ENCODE results near the gene LZTR1.
"Not testable (repeated sequence)": the region's sequence is repeated elsewhere in the genome, so short reads cannot be mapped to it uniquely, and the experiment has no call there.

LZTR1 gene

GRCh38 chr22:21034989-21035388 lies 52.9 kb downstream of the LZTR1 start:
- Histone ChIP-seq H4K20me1 (ENCODE audit: insufficient read depth) (no peaks in the 10 kb centered on the region), H3K9ac (no peak overlapping the region), H3K36me3 (ENCODE audit: insufficient read depth) (no peaks in the 10 kb centered on the region), H3K27me3 (ENCODE audit: insufficient read depth, low read depth) (no peaks in the 10 kb centered on the region; the same call in 1 of the 2 replicates), H3K27ac (no peak overlapping the region), H3K4me3 (IDR thresholded peaks at IDR 0.05; ENCODE audit: insufficient read depth, low read depth, low read length) (no peak overlapping the region), H3K4me2 (no peak overlapping the region), H3K4me1 (ENCODE audit: low read depth, poor library complexity, severe bottlenecking) (no peaks in the 10 kb centered on the region), H2AFZ (ENCODE audit: low read depth) (no peak overlapping the region), H3K79me2 (ENCODE audit: insufficient read depth, low read depth) (no peaks in the 10 kb centered on the region)
- TF ChIP-seq, protein P1, sequence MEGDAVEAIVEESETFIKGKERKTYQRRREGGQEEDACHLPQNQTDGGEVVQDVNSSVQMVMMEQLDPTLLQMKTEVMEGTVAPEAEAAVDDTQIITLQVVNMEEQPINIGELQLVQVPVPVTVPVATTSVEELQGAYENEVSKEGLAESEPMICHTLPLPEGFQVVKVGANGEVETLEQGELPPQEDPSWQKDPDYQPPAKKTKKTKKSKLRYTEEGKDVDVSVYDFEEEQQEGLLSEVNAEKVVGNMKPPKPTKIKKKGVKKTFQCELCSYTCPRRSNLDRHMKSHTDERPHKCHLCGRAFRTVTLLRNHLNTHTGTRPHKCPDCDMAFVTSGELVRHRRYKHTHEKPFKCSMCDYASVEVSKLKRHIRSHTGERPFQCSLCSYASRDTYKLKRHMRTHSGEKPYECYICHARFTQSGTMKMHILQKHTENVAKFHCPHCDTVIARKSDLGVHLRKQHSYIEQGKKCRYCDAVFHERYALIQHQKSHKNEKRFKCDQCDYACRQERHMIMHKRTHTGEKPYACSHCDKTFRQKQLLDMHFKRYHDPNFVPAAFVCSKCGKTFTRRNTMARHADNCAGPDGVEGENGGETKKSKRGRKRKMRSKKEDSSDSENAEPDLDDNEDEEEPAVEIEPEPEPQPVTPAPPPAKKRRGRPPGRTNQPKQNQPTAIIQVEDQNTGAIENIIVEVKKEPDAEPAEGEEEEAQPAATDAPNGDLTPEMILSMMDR (conservative IDR thresholded peaks at IDR 0.05; ENCODE audit: low read depth, low read length) = no peak

GRCh38 chr22:21038405-21038804 lies 56.3 kb downstream of the LZTR1 start:
- no peak overlapping the region for H3K27ac ChIP-seq
- no peaks in the 10 kb centered on the region for H3K4me1 ChIP-seq (ENCODE audit: low read depth, poor library complexity, severe bottlenecking)
- H4K20me1 ChIP-seq (ENCODE audit: insufficient read depth) = no peaks in the 10 kb centered on the region
- H3K9ac ChIP-seq = no peak overlapping the region
- H3K79me2 ChIP-seq (ENCODE audit: insufficient read depth, low read depth) = no peaks in the 10 kb centered on the region
- no peak overlapping the region for H3K4me3 ChIP-seq (IDR thresholded peaks at IDR 0.05; ENCODE audit: insufficient read depth, low read depth, low read length)
- H2AFZ ChIP-seq (ENCODE audit: low read depth) = no peak overlapping the region
- TF ChIP-seq, protein P1 (conservative IDR thresholded peaks at IDR 0.05; ENCODE audit: low read depth, low read length) = no peak
- H3K4me2 ChIP-seq = no peak overlapping the region
- no peaks in the 10 kb centered on the region; the same call in 1 of the 2 replicates for H3K27me3 ChIP-seq (ENCODE audit: insufficient read depth, low read depth)
- no peaks in the 10 kb centered on the region for H3K36me3 ChIP-seq (ENCODE audit: insufficient read depth)

GRCh38 chr22:21039158-21039557 lies 57.1 kb downstream of the LZTR1 start:
- H3K27me3 ChIP-seq (ENCODE audit: insufficient read depth, low read depth); H3K79me2 ChIP-seq (ENCODE audit: insufficient read depth, low read depth); H3K36me3 ChIP-seq (ENCODE audit: insufficient read depth); H3K4me1 ChIP-seq (ENCODE audit: low read depth, poor library complexity, severe bottlenecking); H3K4me2 ChIP-seq; H3K27ac ChIP-seq; H3K4me3 ChIP-seq (IDR thresholded peaks at IDR 0.05; ENCODE audit: insufficient read depth, low read depth, low read length); H3K9ac ChIP-seq; H2AFZ ChIP-seq (ENCODE audit: low read depth); H4K20me1 ChIP-seq (ENCODE audit: insufficient read depth): not testable (repeated sequence)

- Histone ChIP-seq H3K36me3 (ENCODE audit: insufficient read depth) (no peaks in the 10 kb centered on the region), H3K9ac (no peak overlapping the region), H4K20me1 (ENCODE audit: insufficient read depth) (no peaks in the 10 kb centered on the region), H3K27ac (no peak overlapping the region), H3K4me3 (IDR thresholded peaks at IDR 0.05; ENCODE audit: insufficient read depth, low read depth, low read length) (no peak overlapping the region), H3K79me2 (ENCODE audit: insufficient read depth, low read depth) (no peaks in the 10 kb centered on the region), H3K4me2 (no peak overlapping the region), H2AFZ (ENCODE audit: low read depth) (no peak overlapping the region), H3K4me1 (ENCODE audit: low read depth, poor library complexity, severe bottlenecking) (peaks cover 7% of the 10 kb centered on the region), H3K27me3 (ENCODE audit: insufficient read depth, low read depth) (no peaks in the 10 kb centered on the region; the same call in 1 of the 2 replicates)
- TF ChIP-seq, protein P1 (conservative IDR thresholded peaks at IDR 0.05; ENCODE audit: low read depth, low read length) = no peak
These were observed 59.8 kb downstream of the LZTR1 start for GRCh38 chr22:21041937-21042336.

GRCh38 chr22:21042978-21043859 lies 61.1 kb downstream of the LZTR1 start:
- TF ChIP-seq, protein P1 (conservative IDR thresholded peaks at IDR 0.05; ENCODE audit: low read depth, low read length) = no peak
- Histone ChIP-seq H3K36me3 (ENCODE audit: insufficient read depth) (no peaks in the 10 kb centered on the region), H3K4me3 (IDR thresholded peaks at IDR 0.05; ENCODE audit: insufficient read depth, low read depth, low read length) (no peak overlapping the region), H3K27ac (no peak overlapping the region), H3K79me2 (ENCODE audit: insufficient read depth, low read depth) (no peaks in the 10 kb centered on the region), H3K4me1 (ENCODE audit: low read depth, poor library complexity, severe bottlenecking) (peaks cover 7% of the 10 kb centered on the region), H3K9ac (no peak overlapping the region), H4K20me1 (ENCODE audit: insufficient read depth) (no peaks in the 10 kb centered on the region), H2AFZ (ENCODE audit: low read depth) (no peak overlapping the region), H3K4me2 (no peak overlapping the region), H3K27me3 (ENCODE audit: insufficient read depth, low read depth) (no peaks in the 10 kb centered on the region; the same call in 1 of the 2 replicates)

Data from KMS-11 (cell line).